Endodermal cell (in vitro differentiated cells): Measurements from ENCODE around the gene DYRK2. TPM values are rescaled to one million over a fixed set of nuclear protein-coding genes. Genes with fewer than 3 reads are reported as not detected.
A peak's percentile ranks its signal among the peaks of the same experiment; 100 is the strongest.

ENCODE experiments used
- DNase-seq: peaks from one replicate; pipeline ENCODE4 v3.0.0-alpha.2; 2017
- H3K27ac ChIP-seq: 2 replicates; pipeline ENCODE4 v1.5.1; 2013; ENCODE audit warnings: mild to moderate bottlenecking, low read depth, low read length, moderate library complexity
- H3K27me3 ChIP-seq: 2 replicates; pipeline ENCODE4 v1.6.1; 2013; ENCODE audit warnings: mild to moderate bottlenecking, low read length, moderate library complexity; ENCODE audit not compliant: insufficient read depth, control insufficient read depth, poor library complexity, severe bottlenecking
- H3K36me3 ChIP-seq: 2 replicates; pipeline ENCODE4 v1.7.0; 2013; ENCODE audit warnings: mild to moderate bottlenecking, low read length, moderate library complexity; ENCODE audit not compliant: control insufficient read depth, insufficient read depth
- H3K4me1 ChIP-seq: one replicate; pipeline ENCODE4 v1.7.0; 2013; ENCODE audit warnings: low read length; ENCODE audit not compliant: control insufficient read depth, insufficient read depth
- H3K4me3 ChIP-seq: 2 replicates; pipeline ENCODE4 v1.5.1; 2013; ENCODE audit warnings: mild to moderate bottlenecking, low read length, moderate library complexity
- H3K9ac ChIP-seq: 2 replicates; pipeline ENCODE4 v1.6.1; 2013; ENCODE audit warnings: mild to moderate bottlenecking, low read length, moderate library complexity; ENCODE audit not compliant: poor library complexity, severe bottlenecking; ENCODE audit errors: extremely low read depth
- H3K9me3 ChIP-seq: 2 replicates; pipeline ENCODE4 v1.6.1; 2013; ENCODE audit warnings: mild to moderate bottlenecking, low read length, moderate library complexity; ENCODE audit not compliant: control insufficient read depth
- H3K27ac Mint-ChIP-seq: 2 replicates; pipeline ENCODE4 v1.8.0; 2020; ENCODE audit warnings: mixed read lengths
- H3K27me3 Mint-ChIP-seq: 2 replicates; pipeline ENCODE4 v1.8.0; 2021; ENCODE audit warnings: mild to moderate bottlenecking, mixed read lengths; ENCODE audit not compliant: insufficient read depth
- H3K36me3 Mint-ChIP-seq: 2 replicates; pipeline ENCODE4 v1.8.0; 2020; ENCODE audit warnings: low read depth, mixed read lengths
- H3K4me1 Mint-ChIP-seq: 2 replicates; pipeline ENCODE4 v1.8.0; 2020; ENCODE audit warnings: mixed read lengths
- H3K4me3 Mint-ChIP-seq: 2 replicates; pipeline ENCODE4 v1.8.0; 2020; ENCODE audit warnings: mild to moderate bottlenecking, moderate library complexity, mixed read lengths
- H3K9me3 Mint-ChIP-seq: 2 replicates; pipeline ENCODE4 v1.8.0; 2020; ENCODE audit warnings: mild to moderate bottlenecking, mixed read lengths
- WGBS, 2 experiments: methylation state at CpG; one replicate each; pipeline versions ENCODE4 v1.1.5 to v1.1.7; 2013; ENCODE audit warnings: missing lambda C conversion rate in 2 of 2, mixed read lengths in 1 of 2; ENCODE audit not compliant: insufficient coverage in 1 of 2, insufficient read length in 1 of 2; 5-methylcytosine and 5-hydroxymethylcytosine counted together
- total RNA-seq, 2 donors: library from RNA; stranded (reverse); fragmentation: NEBNext Ultra II Directional in 1 of 2; extraction: Animal tissue kit (Norgen Biotek cat#: 25700) in 1 of 2; gene quantifications; 2 replicates in 1 of 2; 3 replicates in 1 of 2; pipeline ENCODE4 v1.2.1, GENCODE V29; 2021
- TF ChIP-seq, protein P1 (sequence below): fragments of 200-600 bp; sonication (generic); conservative IDR thresholded peaks from 2 replicates; pipeline ENCODE4 v1.5.0; 2021; ENCODE audit warnings: antibody characterized with exemption, mild to moderate bottlenecking

Gene DYRK2
- total RNA-seq, 2 donors from 2014 or later: 29.5 to 33.2 TPM

DNA sequence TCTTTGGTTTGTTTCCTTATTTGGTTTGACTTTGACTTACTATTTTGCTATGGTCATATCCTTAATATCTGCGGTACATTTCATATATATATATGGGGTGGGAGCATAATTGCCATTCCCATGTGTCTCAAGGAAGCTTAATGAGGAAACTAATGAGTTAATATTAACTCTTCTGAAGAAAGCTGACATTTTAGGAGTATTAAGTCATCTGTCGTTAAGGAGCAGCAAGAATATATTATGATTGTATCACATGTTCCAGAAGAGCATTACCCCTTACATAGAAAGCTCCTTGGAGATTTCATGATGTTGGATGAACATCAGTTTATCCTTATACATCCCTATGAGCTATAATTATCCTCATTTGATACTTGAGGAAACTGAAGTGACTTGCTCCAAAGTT is 15.6 kb downstream of the DYRK2 start:
- TF ChIP-seq, protein P1, sequence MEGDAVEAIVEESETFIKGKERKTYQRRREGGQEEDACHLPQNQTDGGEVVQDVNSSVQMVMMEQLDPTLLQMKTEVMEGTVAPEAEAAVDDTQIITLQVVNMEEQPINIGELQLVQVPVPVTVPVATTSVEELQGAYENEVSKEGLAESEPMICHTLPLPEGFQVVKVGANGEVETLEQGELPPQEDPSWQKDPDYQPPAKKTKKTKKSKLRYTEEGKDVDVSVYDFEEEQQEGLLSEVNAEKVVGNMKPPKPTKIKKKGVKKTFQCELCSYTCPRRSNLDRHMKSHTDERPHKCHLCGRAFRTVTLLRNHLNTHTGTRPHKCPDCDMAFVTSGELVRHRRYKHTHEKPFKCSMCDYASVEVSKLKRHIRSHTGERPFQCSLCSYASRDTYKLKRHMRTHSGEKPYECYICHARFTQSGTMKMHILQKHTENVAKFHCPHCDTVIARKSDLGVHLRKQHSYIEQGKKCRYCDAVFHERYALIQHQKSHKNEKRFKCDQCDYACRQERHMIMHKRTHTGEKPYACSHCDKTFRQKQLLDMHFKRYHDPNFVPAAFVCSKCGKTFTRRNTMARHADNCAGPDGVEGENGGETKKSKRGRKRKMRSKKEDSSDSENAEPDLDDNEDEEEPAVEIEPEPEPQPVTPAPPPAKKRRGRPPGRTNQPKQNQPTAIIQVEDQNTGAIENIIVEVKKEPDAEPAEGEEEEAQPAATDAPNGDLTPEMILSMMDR: no peak
- Mint-ChIP-seq H3K4me1 (peaks cover 8% of the 10 kb centered on the region), H3K36me3 (peaks cover 8% of the 10 kb centered on the region), H3K27ac (no peak overlapping the region), H3K27me3 (no peaks in the 10 kb centered on the region), H3K9me3 (no peaks in the 10 kb centered on the region), H3K4me3 (no peak overlapping the region)
- Histone ChIP-seq H3K27me3 (no peaks in the 10 kb centered on the region), H3K9me3 (no peaks in the 10 kb centered on the region), H3K9ac (no peak overlapping the region), H3K36me3 (peaks cover 41% of the 10 kb centered on the region), H3K27ac (no peak overlapping the region), H3K4me1 (no peaks in the 10 kb centered on the region), H3K4me3 (no peak overlapping the region)
- DNase-seq: no peak
- 100% methylated on average over 1 of the region's 2 CpGs for WGBS, 2 experiments

DNA sequence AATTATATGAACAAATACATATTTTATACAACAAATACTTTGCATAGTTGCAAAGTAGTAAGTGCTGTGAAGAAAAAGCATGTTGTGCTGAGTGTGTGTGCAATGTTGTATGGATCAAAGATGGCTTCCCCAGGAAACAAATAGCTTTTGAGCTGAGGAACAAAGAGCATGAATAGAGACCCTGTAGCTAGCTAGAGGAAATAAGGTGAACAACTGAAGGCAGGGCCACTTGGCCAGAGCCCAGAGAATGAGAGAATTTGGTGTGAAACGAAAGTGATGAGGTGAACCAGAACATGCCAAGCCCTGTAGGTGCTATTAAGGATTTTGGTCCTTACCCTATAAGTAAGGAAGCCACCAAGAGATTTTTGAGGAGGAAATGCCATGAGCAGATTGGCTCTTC is 17.1 kb downstream of the DYRK2 start:
- DNase-seq: no peak
- H3K27me3 Mint-ChIP-seq: no peaks in the 10 kb centered on the region
- WGBS, 2 experiments: 93 to 100% methylated on average over 1 of the region's 1 CpG
- no peaks in the 10 kb centered on the region for H3K9me3 ChIP-seq
- no peaks in the 10 kb centered on the region for H3K4me1 ChIP-seq
- no peaks in the 10 kb centered on the region for H3K27me3 ChIP-seq
- peaks cover 26% of the 10 kb centered on the region for H3K36me3 ChIP-seq
- H3K4me3 Mint-ChIP-seq: no peak overlapping the region
- H3K27ac ChIP-seq: no peak overlapping the region
- H3K9ac ChIP-seq: no peak overlapping the region
- no peak overlapping the region for H3K4me3 ChIP-seq
- peaks cover 4% of the 10 kb centered on the region for H3K36me3 Mint-ChIP-seq
- H3K4me1 Mint-ChIP-seq: peaks cover 2% of the 10 kb centered on the region
- H3K27ac Mint-ChIP-seq: no peak overlapping the region
- TF ChIP-seq, protein P1: no peak
- no peaks in the 10 kb centered on the region for H3K9me3 Mint-ChIP-seq

DNA sequence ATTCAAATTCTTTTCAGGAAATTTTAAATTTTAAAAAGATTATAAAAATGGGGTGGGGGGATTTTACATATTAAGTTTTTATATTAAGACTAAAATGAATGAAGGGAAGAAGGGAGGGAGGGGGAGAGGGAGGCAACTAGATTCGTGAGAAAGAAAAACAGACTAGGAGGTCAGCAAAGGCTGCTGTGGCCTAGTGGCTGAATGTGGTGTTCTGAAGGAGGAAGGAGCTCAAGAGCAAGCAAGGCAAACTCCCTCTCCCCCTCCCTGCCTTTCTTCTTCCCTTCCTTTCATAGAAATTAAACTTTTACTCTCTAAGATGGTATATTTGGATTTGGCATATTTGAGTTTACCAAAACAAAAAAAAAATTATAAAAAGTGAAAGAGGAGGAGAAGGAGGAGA is 18.1 kb downstream of the DYRK2 start:
- 60 to 100% methylated on average over 1 of the region's 1 CpG for WGBS, 2 experiments
- H3K9me3 Mint-ChIP-seq: no peaks in the 10 kb centered on the region

More for the DNA sequence above, 18.1 kb downstream of the DYRK2 start:
- Mint-ChIP-seq H3K27me3 (no peaks in the 10 kb centered on the region), H3K36me3 (no peaks in the 10 kb centered on the region), H3K4me3 (no peak overlapping the region), H3K27ac (no peak overlapping the region), H3K4me1 (no peaks in the 10 kb centered on the region)
- Histone ChIP-seq H3K36me3 (peaks cover 17% of the 10 kb centered on the region), H3K9ac (no peak overlapping the region), H3K4me1 (no peaks in the 10 kb centered on the region), H3K9me3 (no peaks in the 10 kb centered on the region), H3K27ac (no peak overlapping the region), H3K27me3 (no peaks in the 10 kb centered on the region), H3K4me3 (no peak overlapping the region)
- TF ChIP-seq, protein P1: peak; percentile 20
- no peak for DNase-seq
